Calu3 (cell line): ENCODE results near the gene TAX1BP3. TPM values are rescaled to one million over a fixed set of nuclear protein-coding genes. Genes with fewer than 3 reads are reported as not detected.

Experiments
- BruUV-seq: library from RNA; stranded (reverse); fragments of 400-500 nt; replicated peaks from 2 replicates; lab custom pipeline; 2021; lab: Mats Ljungman, UMichigan
- CTCF ChIA-PET: fragments of 300-600 bp; sonication (Branson Sonifier 250); formaldehyde crosslinking; loops from one replicate; lab custom pipeline; 2022; ENCODE audit warnings: antibody characterized with exemption; lab: Charles Lee
- DNase-seq: peaks from one replicate; pipeline ENCODE4 v3.0.0; 2022
- H3K27ac Mint-ChIP-seq: one replicate; pipeline ENCODE4 v1.8.0; 2022; ENCODE audit warnings: mixed read lengths; ENCODE audit not compliant: unreplicated experiment
- H3K27me3 Mint-ChIP-seq: one replicate; pipeline ENCODE4 v1.8.0; 2022; ENCODE audit warnings: mixed read lengths; ENCODE audit not compliant: unreplicated experiment
- H3K36me3 Mint-ChIP-seq: one replicate; pipeline ENCODE4 v1.8.0; 2022; ENCODE audit warnings: mild to moderate bottlenecking, moderate library complexity, mixed read lengths; ENCODE audit not compliant: insufficient read depth, unreplicated experiment
- H3K4me1 Mint-ChIP-seq: one replicate; pipeline ENCODE4 v1.8.0; 2022; ENCODE audit warnings: mild to moderate bottlenecking, low read depth, mixed read lengths; ENCODE audit not compliant: unreplicated experiment
- H3K4me3 Mint-ChIP-seq: one replicate; pipeline ENCODE4 v1.8.0; 2022; ENCODE audit warnings: mild to moderate bottlenecking, low read depth, moderate library complexity, mixed read lengths; ENCODE audit not compliant: unreplicated experiment
- H3K9me3 Mint-ChIP-seq: one replicate; pipeline ENCODE4 v1.8.0; 2022; ENCODE audit warnings: low read depth, mixed read lengths; ENCODE audit not compliant: unreplicated experiment
- CTCF ChIP-seq: fragments of 200-600 bp; IDR thresholded peaks from one replicate; pipeline ENCODE4 v1.8.0; 2022; ENCODE audit warnings: antibody characterized with exemption; ENCODE audit not compliant: unreplicated experiment
- intact Hi-C: fragments of 100-400 bp; cut with micrococcal nuclease; formaldehyde crosslinking; loops from one replicate; pipeline ENCODE4 v1.10.0; 2022; ENCODE audit not compliant: unreplicated experiment
- total RNA-seq: library from RNA; stranded (reverse); gene quantifications from 2 replicates; pipeline ENCODE4 v1.2.3, GENCODE V29; 2022

Gene TAX1BP3
- total RNA-seq, 1 experiment from 2014 or later, result 66.1 TPM

DNA sequence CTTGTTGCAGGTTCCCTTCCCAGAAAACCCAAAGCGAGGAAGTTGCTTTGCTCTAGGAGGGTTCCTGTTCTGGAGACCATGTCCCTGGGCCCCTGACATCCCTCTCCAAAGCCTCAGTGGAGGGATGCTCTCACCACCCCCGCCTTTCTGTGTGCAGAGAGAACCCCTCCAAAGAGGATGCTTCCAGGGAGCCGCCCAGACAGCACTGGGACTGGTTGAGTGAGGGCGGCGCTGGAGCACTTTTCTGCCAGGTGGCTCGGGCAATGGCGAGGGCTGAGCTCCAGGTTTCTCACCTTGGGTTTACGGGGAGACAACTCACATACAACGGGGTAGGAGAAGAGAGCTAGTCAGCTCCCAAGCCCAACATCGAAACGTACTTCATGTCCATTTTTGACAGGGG, 7.5 kb upstream of the TAX1BP3 start:
- no peak for TF ChIP-seq CTCF
- intact Hi-C loops, result no loop called here
- Mint-ChIP-seq H3K36me3 (peaks cover 8% of the 10 kb centered on the region), H3K9me3 (no peaks in the 10 kb centered on the region), H3K27me3 (no peaks in the 10 kb centered on the region), H3K27ac (no peak overlapping the region), H3K4me1 (no peaks in the 10 kb centered on the region), H3K4me3 (no peak overlapping the region)
- BruUV-seq, result no TSS peak
- CTCF ChIA-PET, result no interaction called here
- DNase-seq, result no peak

DNA sequence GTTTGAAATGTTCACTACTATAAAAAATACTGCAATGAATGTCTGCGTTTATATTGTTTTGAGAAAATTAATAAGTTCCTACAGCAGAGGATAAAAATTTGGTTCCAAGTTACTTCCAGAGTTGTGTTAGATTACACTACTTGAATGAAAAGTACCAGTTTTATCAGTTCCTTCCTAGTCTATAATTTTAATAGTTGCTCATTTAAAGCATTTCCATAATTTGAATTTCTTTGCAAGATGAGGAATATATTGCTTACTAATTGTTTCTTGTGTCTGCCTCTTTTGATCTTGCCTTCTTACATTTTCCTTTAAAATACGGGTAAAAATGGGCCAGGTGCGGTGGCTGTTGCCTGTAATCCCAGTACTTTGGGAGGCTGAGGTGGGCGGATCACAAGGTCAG, 4.2 kb upstream of the TAX1BP3 start:
- CTCF ChIA-PET, result no interaction called here
- intact Hi-C loops, result no loop called here
- H3K36me3 Mint-ChIP-seq, result peaks cover 32% of the 10 kb centered on the region
- no peak for TF ChIP-seq CTCF
- no peak overlapping the region for H3K27ac Mint-ChIP-seq
- H3K27me3 Mint-ChIP-seq, result no peaks in the 10 kb centered on the region
- BruUV-seq, result no TSS peak
- no peak overlapping the region for H3K4me3 Mint-ChIP-seq
- no peaks in the 10 kb centered on the region for H3K9me3 Mint-ChIP-seq
- DNase-seq, result no peak
- H3K4me1 Mint-ChIP-seq, result no peaks in the 10 kb centered on the region

GRCh38 chr17:3669548-3669947, 1.2 kb upstream of the TAX1BP3 start:
- CTCF ChIA-PET, result no interaction called here
- intact Hi-C loops, result no loop called here
- no peaks in the 10 kb centered on the region for H3K27me3 Mint-ChIP-seq
- TF ChIP-seq CTCF, result no peak
- DNase-seq, result no peak
- peak overlapping the region; percentile 82 for H3K27ac Mint-ChIP-seq
- no peaks in the 10 kb centered on the region for H3K9me3 Mint-ChIP-seq
- BruUV-seq, result no TSS peak
- H3K4me1 Mint-ChIP-seq, result peaks cover 10% of the 10 kb centered on the region
- peaks cover 58% of the 10 kb centered on the region for H3K36me3 Mint-ChIP-seq
- peak overlapping the region; percentile 91 for H3K4me3 Mint-ChIP-seq

- Mint-ChIP-seq H3K4me1 (peaks cover 10% of the 10 kb centered on the region), H3K27ac (peak overlapping the region; percentile 82), H3K9me3 (no peaks in the 10 kb centered on the region), H3K36me3 (peaks cover 63% of the 10 kb centered on the region), H3K27me3 (no peaks in the 10 kb centered on the region), H3K4me3 (peak overlapping the region; percentile 91)
- intact Hi-C loops, result no loop called here
- TF ChIP-seq CTCF, result no peak
- BruUV-seq, result TSS peak; percentile 98
- no peak for DNase-seq
- CTCF ChIA-PET, result no interaction called here
These were observed 638 bp upstream of the TAX1BP3 start for GRCh38 chr17:3669085-3669347.
